ENCODE measurements around the gene RAB3IL1. TPM values are rescaled to one million over a fixed set of nuclear protein-coding genes. Genes with fewer than 3 reads are reported as not detected.

The RAB3IL1 gene
- total RNA-seq, 1 experiment from 2014 or later: 18.1 TPM

DNA sequence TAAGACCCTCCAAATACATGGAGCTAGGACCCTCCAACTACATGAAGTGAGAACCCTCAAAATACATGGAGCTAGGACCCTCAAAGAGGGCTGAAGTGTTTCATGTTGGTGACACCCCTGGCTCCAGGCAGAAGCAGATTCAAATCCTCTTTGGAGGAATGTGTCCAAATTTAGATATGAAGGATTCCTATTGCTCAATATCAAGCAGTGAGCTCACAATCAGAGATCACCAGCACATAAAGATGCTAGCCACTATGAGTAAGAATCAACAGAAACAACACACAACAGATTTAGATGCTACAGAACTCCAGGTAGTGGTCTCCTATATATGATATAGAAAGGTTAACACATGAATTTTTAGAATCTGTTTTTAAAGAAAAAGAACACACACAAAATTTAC is 11.2 kb upstream of the RAB3IL1 start:
- H3K9me2 ChIP-seq (ENCODE audit: insufficient read depth): no peaks in the 10 kb centered on the region
- DNase-seq (ENCODE audit: low read depth, low spot score) (no peak), ATAC-seq (no peak)
- no peaks in the 10 kb centered on the region for H3K9me3 ChIP-seq (ENCODE audit: control insufficient read depth in 1 of 2, insufficient read depth in 1 of 2, low read depth in 1 of 2, low read length in 2 of 2)
- no peaks in the 10 kb centered on the region for H3K79me2 ChIP-seq (ENCODE audit: insufficient read depth, low read length)
- no peak overlapping the region for H3K27ac ChIP-seq (ENCODE audit: low read depth, low read length)
- no peaks in the 10 kb centered on the region for H3K36me3 ChIP-seq (ENCODE audit: control insufficient read depth in 1 of 2, insufficient read depth in 2 of 2, low read length in 2 of 2)
- TF ChIP-seq, protein P1, sequence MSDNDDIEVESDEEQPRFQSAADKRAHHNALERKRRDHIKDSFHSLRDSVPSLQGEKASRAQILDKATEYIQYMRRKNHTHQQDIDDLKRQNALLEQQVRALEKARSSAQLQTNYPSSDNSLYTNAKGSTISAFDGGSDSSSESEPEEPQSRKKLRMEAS (IDR thresholded peaks at IDR 0.05): no peak
- TF ChIP-seq EZH2 (IDR thresholded peaks at IDR 0.05) (no peak), SIN3A (IDR thresholded peaks at IDR 0.05; ENCODE audit: low read depth) (no peak), POLR2AphosphoS5 (IDR thresholded peaks at IDR 0.05; ENCODE audit: low read depth, low read length) (no peak), EZH2phosphoT487 (IDR thresholded peaks at IDR 0.05; ENCODE audit: borderline replicate concordance) (no peak), JUND (IDR thresholded peaks at IDR 0.05) (no peak), RAD21 (IDR thresholded peaks at IDR 0.05; ENCODE audit: low read depth) (no peak), CBX3 (IDR thresholded peaks at IDR 0.05; ENCODE audit: low read depth) (no peak), TCF7L2 (IDR thresholded peaks at IDR 0.05; ENCODE audit: borderline replicate concordance, extremely low read depth, insufficient read depth, insufficient read length) (no peak), POLR2A (IDR thresholded peaks at IDR 0.05; ENCODE audit: borderline replicate concordance, extremely low read depth, insufficient read depth, insufficient read length) (no peak), ZFX (IDR thresholded peaks at IDR 0.05) (no peak), SRF (IDR thresholded peaks at IDR 0.05; ENCODE audit: low read depth) (no peak)
- TF ChIP-seq, protein P2, sequence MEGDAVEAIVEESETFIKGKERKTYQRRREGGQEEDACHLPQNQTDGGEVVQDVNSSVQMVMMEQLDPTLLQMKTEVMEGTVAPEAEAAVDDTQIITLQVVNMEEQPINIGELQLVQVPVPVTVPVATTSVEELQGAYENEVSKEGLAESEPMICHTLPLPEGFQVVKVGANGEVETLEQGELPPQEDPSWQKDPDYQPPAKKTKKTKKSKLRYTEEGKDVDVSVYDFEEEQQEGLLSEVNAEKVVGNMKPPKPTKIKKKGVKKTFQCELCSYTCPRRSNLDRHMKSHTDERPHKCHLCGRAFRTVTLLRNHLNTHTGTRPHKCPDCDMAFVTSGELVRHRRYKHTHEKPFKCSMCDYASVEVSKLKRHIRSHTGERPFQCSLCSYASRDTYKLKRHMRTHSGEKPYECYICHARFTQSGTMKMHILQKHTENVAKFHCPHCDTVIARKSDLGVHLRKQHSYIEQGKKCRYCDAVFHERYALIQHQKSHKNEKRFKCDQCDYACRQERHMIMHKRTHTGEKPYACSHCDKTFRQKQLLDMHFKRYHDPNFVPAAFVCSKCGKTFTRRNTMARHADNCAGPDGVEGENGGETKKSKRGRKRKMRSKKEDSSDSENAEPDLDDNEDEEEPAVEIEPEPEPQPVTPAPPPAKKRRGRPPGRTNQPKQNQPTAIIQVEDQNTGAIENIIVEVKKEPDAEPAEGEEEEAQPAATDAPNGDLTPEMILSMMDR (IDR thresholded peaks at IDR 0.05 in 2 of 3, conservative IDR thresholded peaks at IDR 0.05 in 1 of 3; ENCODE audit: borderline replicate concordance in 1 of 3, insufficient read depth in 1 of 3, low read depth in 2 of 3, low read length in 2 of 3): no peak
- TF ChIP-seq, protein P3, sequence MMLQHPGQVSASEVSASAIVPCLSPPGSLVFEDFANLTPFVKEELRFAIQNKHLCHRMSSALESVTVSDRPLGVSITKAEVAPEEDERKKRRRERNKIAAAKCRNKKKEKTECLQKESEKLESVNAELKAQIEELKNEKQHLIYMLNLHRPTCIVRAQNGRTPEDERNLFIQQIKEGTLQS (IDR thresholded peaks at IDR 0.05): no peak
- TF ChIP-seq, protein P4, sequence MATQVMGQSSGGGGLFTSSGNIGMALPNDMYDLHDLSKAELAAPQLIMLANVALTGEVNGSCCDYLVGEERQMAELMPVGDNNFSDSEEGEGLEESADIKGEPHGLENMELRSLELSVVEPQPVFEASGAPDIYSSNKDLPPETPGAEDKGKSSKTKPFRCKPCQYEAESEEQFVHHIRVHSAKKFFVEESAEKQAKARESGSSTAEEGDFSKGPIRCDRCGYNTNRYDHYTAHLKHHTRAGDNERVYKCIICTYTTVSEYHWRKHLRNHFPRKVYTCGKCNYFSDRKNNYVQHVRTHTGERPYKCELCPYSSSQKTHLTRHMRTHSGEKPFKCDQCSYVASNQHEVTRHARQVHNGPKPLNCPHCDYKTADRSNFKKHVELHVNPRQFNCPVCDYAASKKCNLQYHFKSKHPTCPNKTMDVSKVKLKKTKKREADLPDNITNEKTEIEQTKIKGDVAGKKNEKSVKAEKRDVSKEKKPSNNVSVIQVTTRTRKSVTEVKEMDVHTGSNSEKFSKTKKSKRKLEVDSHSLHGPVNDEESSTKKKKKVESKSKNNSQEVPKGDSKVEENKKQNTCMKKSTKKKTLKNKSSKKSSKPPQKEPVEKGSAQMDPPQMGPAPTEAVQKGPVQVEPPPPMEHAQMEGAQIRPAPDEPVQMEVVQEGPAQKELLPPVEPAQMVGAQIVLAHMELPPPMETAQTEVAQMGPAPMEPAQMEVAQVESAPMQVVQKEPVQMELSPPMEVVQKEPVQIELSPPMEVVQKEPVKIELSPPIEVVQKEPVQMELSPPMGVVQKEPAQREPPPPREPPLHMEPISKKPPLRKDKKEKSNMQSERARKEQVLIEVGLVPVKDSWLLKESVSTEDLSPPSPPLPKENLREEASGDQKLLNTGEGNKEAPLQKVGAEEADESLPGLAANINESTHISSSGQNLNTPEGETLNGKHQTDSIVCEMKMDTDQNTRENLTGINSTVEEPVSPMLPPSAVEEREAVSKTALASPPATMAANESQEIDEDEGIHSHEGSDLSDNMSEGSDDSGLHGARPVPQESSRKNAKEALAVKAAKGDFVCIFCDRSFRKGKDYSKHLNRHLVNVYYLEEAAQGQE (IDR thresholded peaks at IDR 0.05; ENCODE audit: low read depth): no peak
- CTCF ChIA-PET: interaction anchor here (0.6 to 3.7 kb wide), 4 partner anchors 19 to 1048 kb away, joined by 3 to 19 read pairs (median 10); no protein-coding TSS in a partner anchor
- no peak overlapping the region for H3K9ac ChIP-seq (ENCODE audit: low read length)
- H3K4me3 ChIP-seq (replicated peaks in 1 of 2; ENCODE audit: low read depth in 1 of 2, low read length in 2 of 2): no peak overlapping the region
- H2AFZ ChIP-seq (ENCODE audit: low read depth, low read length, poor library complexity, severe bottlenecking): no peak overlapping the region
- no peaks in the 10 kb centered on the region for H3K27me3 ChIP-seq (ENCODE audit: insufficient read depth, low read length)
- POLR2A ChIA-PET: no interaction called here
- RAD21 ChIA-PET (ENCODE audit: low non-redundant PET in 1 of 2, low total read pairs in 2 of 2, uncharacterized antibody in 2 of 2, unreplicated experiment in 2 of 2): no interaction called here
- H3K4me2 ChIP-seq (ENCODE audit: low read length): no peak overlapping the region
- no TSS peak for BruUV-seq (replicated peaks)
- H4K20me1 ChIP-seq (ENCODE audit: insufficient read depth): no peaks in the 10 kb centered on the region
- H3K4me1 ChIP-seq (ENCODE audit: control insufficient read depth in 1 of 2, insufficient read depth in 2 of 2, low read length in 2 of 2): no peaks in the 10 kb centered on the region
- intact Hi-C loops (cut with micrococcal nuclease): no loop called here

All from HCT116 (cell line).